HG03354 (cell line): ENCODE measurements around the gene RPL21.

Experiments
- ATAC-seq: cut with Tn5 transposase; IDR thresholded peaks from one replicate; pipeline ENCODE4 v1.9.1; 2021; ENCODE audit warnings: mild to moderate bottlenecking; ENCODE audit not compliant: unreplicated experiment, poor library complexity, severe bottlenecking

The RPL21 gene

GRCh38 chr13:27257648-27258253, 6.4 kb downstream of the RPL21 start:
- ATAC-seq, result no peak

- ATAC-seq, result no peak
Observed at GRCh38 chr13:27258637-27259386, 7.5 kb downstream of the RPL21 start.

- peak; percentile 60 for ATAC-seq
Observed at GRCh38 chr13:27259831-27260230, 8.5 kb downstream of the RPL21 start.

GRCh38 chr13:27261396-27261795, 10.0 kb downstream of the RPL21 start:
- no peak for ATAC-seq

GRCh38 chr13:27263438-27263837, 12.1 kb downstream of the RPL21 start:
- ATAC-seq, result no peak

- no peak for ATAC-seq
Observed at GRCh38 chr13:27264181-27264580, 12.8 kb downstream of the RPL21 start.

GRCh38 chr13:27264648-27265047, 13.3 kb downstream of the RPL21 start:
- no peak for ATAC-seq

GRCh38 chr13:27266917-27267316, 15.6 kb downstream of the RPL21 start:
- no peak for ATAC-seq

GRCh38 chr13:27267596-27267995, 16.2 kb downstream of the RPL21 start:
- no peak for ATAC-seq

GRCh38 chr13:27269114-27269665, 17.8 kb downstream of the RPL21 start:
- ATAC-seq, result no peak

GRCh38 chr13:27270594-27271520, 19.5 kb downstream of the RPL21 start, which contains the start of gene RASL11A:
RASL11A (plus strand) TSS chr13:27270830; CDS start chr13:27270945, 115 bp downstream.
- peak; percentile 88 for ATAC-seq

GRCh38 chr13:27271570-27272096, 20.3 kb downstream of the RPL21 start:
- no peak for ATAC-seq

- no peak for ATAC-seq
Observed at GRCh38 chr13:27273658-27274425, 22.5 kb downstream of the RPL21 start.

GRCh38 chr13:27274631-27275030, 23.3 kb downstream of the RPL21 start:
- no peak for ATAC-seq

GRCh38 chr13:27276188-27276587, 24.8 kb downstream of the RPL21 start:
- ATAC-seq, result no peak

- no peak for ATAC-seq
Observed at GRCh38 chr13:27279506-27279905, 28.1 kb downstream of the RPL21 start.

- no peak for ATAC-seq
Observed at GRCh38 chr13:27280009-27280656, 28.8 kb downstream of the RPL21 start.

- no peak for ATAC-seq
Observed at GRCh38 chr13:27280841-27281240, 29.5 kb downstream of the RPL21 start.

- ATAC-seq, result no peak
Observed at GRCh38 chr13:27281420-27281819, 30.1 kb downstream of the RPL21 start.
